Trophoblast cell (in vitro differentiated cells and primary cell): ENCODE measurements around the gene SCAF1.

Source experiments
- DNase-seq, 2 donors: peaks; one replicate each; pipeline ENCODE4 v3.0.0-alpha.2; 2016
- H2AFZ ChIP-seq: 2 replicates; pipeline ENCODE4 v1.6.1; 2013; ENCODE audit warnings: low read length, moderate library complexity, mild to moderate bottlenecking; ENCODE audit not compliant: insufficient read depth, poor library complexity
- H2AK5ac ChIP-seq: 2 replicates; pipeline ENCODE4 v1.6.1; 2013; ENCODE audit warnings: mild to moderate bottlenecking, low read length
- H2BK120ac ChIP-seq: 2 replicates; pipeline ENCODE4 v1.6.1; 2013; ENCODE audit warnings: low read length, mild to moderate bottlenecking, moderate library complexity; ENCODE audit not compliant: insufficient read depth, poor library complexity
- H2BK12ac ChIP-seq: 2 replicates; pipeline ENCODE4 v1.6.1; 2013; ENCODE audit warnings: mild to moderate bottlenecking, low read length, moderate library complexity
- H2BK5ac ChIP-seq: 2 replicates; pipeline ENCODE4 v1.6.1; 2013; ENCODE audit warnings: low read length, low read depth, moderate library complexity, mild to moderate bottlenecking; ENCODE audit not compliant: poor library complexity
- H3K14ac ChIP-seq: 2 replicates; pipeline ENCODE4 v1.6.1; 2013; ENCODE audit warnings: mild to moderate bottlenecking, low read length
- H3K18ac ChIP-seq: 2 replicates; pipeline ENCODE4 v1.6.1; 2013; ENCODE audit warnings: mild to moderate bottlenecking, low read length
- H3K23ac ChIP-seq: 2 replicates; pipeline ENCODE4 v1.6.1; 2013; ENCODE audit warnings: low read length
- H3K27ac ChIP-seq: 2 replicates; pipeline ENCODE4 v1.5.1; 2013; ENCODE audit warnings: low read depth, mild to moderate bottlenecking, inconsistent platforms, low read length, moderate library complexity
- H3K27me3 ChIP-seq: 2 replicates; pipeline ENCODE4 v1.6.1; 2013; ENCODE audit warnings: inconsistent platforms, mild to moderate bottlenecking, low read length, moderate library complexity; ENCODE audit not compliant: insufficient read depth
- H3K36me3 ChIP-seq, 2 experiments: 1 replicate in 1 of 2; 2 replicates in 1 of 2; pipeline ENCODE4 v1.6.1; 2013; ENCODE audit warnings: low read length in 2 of 2, mild to moderate bottlenecking in 2 of 2, moderate library complexity in 1 of 2; ENCODE audit not compliant: insufficient read depth in 2 of 2, control insufficient read depth in 1 of 2
- H3K4ac ChIP-seq: 2 replicates; pipeline ENCODE4 v1.6.1; 2013; ENCODE audit warnings: low read depth, mild to moderate bottlenecking, low read length, moderate library complexity
- H3K4me1 ChIP-seq, 2 experiments: 1 replicate in 1 of 2; 2 replicates in 1 of 2; pipeline ENCODE4 v1.6.1; 2013; ENCODE audit warnings: low read length in 2 of 2, mild to moderate bottlenecking in 2 of 2, moderate library complexity in 1 of 2; ENCODE audit not compliant: insufficient read depth in 2 of 2, control insufficient read depth in 1 of 2
- H3K4me2 ChIP-seq: 2 replicates; pipeline ENCODE4 v1.6.1; 2013; ENCODE audit warnings: inconsistent platforms, mild to moderate bottlenecking, low read length, moderate library complexity
- H3K4me3 ChIP-seq: 2 replicates; pipeline ENCODE4 v1.5.1; 2013; ENCODE audit warnings: mild to moderate bottlenecking, low read depth, low read length, inconsistent platforms
- H3K79me1 ChIP-seq: one replicate; pipeline ENCODE4 v1.6.1; 2013; ENCODE audit warnings: low read length
- H3K79me2 ChIP-seq: 2 replicates; pipeline ENCODE4 v1.6.1; 2013; ENCODE audit warnings: low read length, mild to moderate bottlenecking; ENCODE audit not compliant: control insufficient read depth, insufficient read depth, poor library complexity
- H3K9ac ChIP-seq: 2 replicates; pipeline ENCODE4 v1.6.1; 2013; ENCODE audit warnings: mild to moderate bottlenecking, low read length
- H3K9me3 ChIP-seq: 2 replicates; pipeline ENCODE4 v1.6.1; 2013; ENCODE audit warnings: low read depth, mild to moderate bottlenecking, control low read depth, inconsistent platforms, low read length; ENCODE audit not compliant: insufficient read depth
- H4K12ac ChIP-seq: 2 replicates; pipeline ENCODE4 v1.6.1; 2013; ENCODE audit warnings: low read depth, mild to moderate bottlenecking, low read length, moderate library complexity
- H4K8ac ChIP-seq: 2 replicates; pipeline ENCODE4 v1.6.1; 2013; ENCODE audit warnings: low read depth, mild to moderate bottlenecking, low read length, moderate library complexity
- H4K91ac ChIP-seq: one replicate; pipeline ENCODE4 v1.6.1; 2013; ENCODE audit warnings: low read depth, mild to moderate bottlenecking, low read length, moderate library complexity
- WGBS: extraction: QIAGEN DNeasy Blood & Tissue Kit; methylation state at CpG from one replicate; pipeline ENCODE4 v1.1.7; 2013; ENCODE audit warnings: missing lambda C conversion rate; ENCODE audit not compliant: insufficient read length, insufficient coverage; ENCODE audit errors: extremely low coverage; 5-methylcytosine and 5-hydroxymethylcytosine counted together

Gene SCAF1

GRCh38 chr19:49683814-49684250 is 41.8 kb downstream of the SCAF1 start:
- H3K27me3 ChIP-seq = no peaks in the 10 kb centered on the region
- H3K4me1 ChIP-seq = peaks cover 5 to 10% of the 10 kb centered on the region in 2 experiments
- H2BK12ac ChIP-seq = no peak overlapping the region
- H2AFZ ChIP-seq = no peak overlapping the region
- peaks cover 12% of the 10 kb centered on the region for H3K79me2 ChIP-seq
- H3K79me1 ChIP-seq = no peaks in the 10 kb centered on the region
- H4K91ac ChIP-seq = no peak overlapping the region
- no peak overlapping the region for H4K12ac ChIP-seq
- peaks cover 2% of the 10 kb centered on the region for H3K9me3 ChIP-seq
- H2BK120ac ChIP-seq = no peak overlapping the region
- H3K9ac ChIP-seq = no peak overlapping the region
- no peak overlapping the region for H3K4me3 ChIP-seq
- peaks cover 68 to 71% of the 10 kb centered on the region in 2 experiments for H3K36me3 ChIP-seq
- H3K18ac ChIP-seq = no peak overlapping the region
- no peak overlapping the region for H2AK5ac ChIP-seq
- H3K4ac ChIP-seq = no peak overlapping the region
- no peak overlapping the region for H2BK5ac ChIP-seq
- no peak overlapping the region for H3K23ac ChIP-seq
- no CpG with 5 or more reads among the region's 18 CpGs for WGBS
- H4K8ac ChIP-seq = no peak overlapping the region
- no peak overlapping the region for H3K4me2 ChIP-seq
- no peak overlapping the region for H3K14ac ChIP-seq
- no peak for DNase-seq
- no peak overlapping the region for H3K27ac ChIP-seq

- WGBS = no CpG with 5 or more reads among the region's 35 CpGs
- no peak overlapping the region for H3K4me3 ChIP-seq
- no peak overlapping the region for H3K27ac ChIP-seq
Observed at GRCh38 chr19:49684251-49684982, 42.4 kb downstream of the SCAF1 start.

GRCh38 chr19:49684983-49685553 is 43.1 kb downstream of the SCAF1 start:
- Histone ChIP-seq H3K9me3 (peaks cover 2% of the 10 kb centered on the region), H3K9ac (no peak overlapping the region), H2BK120ac (no peak overlapping the region), H3K36me3 (peaks cover 72% of the 10 kb centered on the region in 2 experiments), H2AFZ (no peak overlapping the region), H4K12ac (no peak overlapping the region), H3K79me1 (peaks cover 2% of the 10 kb centered on the region), H3K23ac (no peak overlapping the region), H4K91ac (no peak overlapping the region), H2AK5ac (no peak overlapping the region), H3K4me3 (no peak overlapping the region), H2BK12ac (no peak overlapping the region), H3K14ac (no peak overlapping the region), H3K27ac (no peak overlapping the region), H3K18ac (no peak overlapping the region), H2BK5ac (no peak overlapping the region), H3K4me2 (no peak overlapping the region), H4K8ac (no peak overlapping the region), H3K79me2 (peaks cover under 1% of the 10 kb centered on the region), H3K4ac (no peak overlapping the region), H3K27me3 (no peaks in the 10 kb centered on the region), H3K4me1 (peaks cover 10 to 13% of the 10 kb centered on the region in 2 experiments)
- no CpG with 5 or more reads among the region's 13 CpGs for WGBS
- no peak for DNase-seq

More at GRCh38 chr19:49684251-49684982, 42.4 kb downstream of the SCAF1 start:
- Histone ChIP-seq H4K8ac (no peak overlapping the region), H3K14ac (no peak overlapping the region), H3K79me2 (peaks cover 7% of the 10 kb centered on the region), H4K12ac (no peak overlapping the region), H3K4ac (no peak overlapping the region), H3K4me1 (peaks cover 5 to 9% of the 10 kb centered on the region in 2 experiments), H3K4me2 (no peak overlapping the region), H3K9me3 (peaks cover 2% of the 10 kb centered on the region), H3K36me3 (peaks cover 72% of the 10 kb centered on the region in 2 experiments), H2BK5ac (no peak overlapping the region), H2AK5ac (no peak overlapping the region), H4K91ac (no peak overlapping the region), H2BK12ac (no peak overlapping the region), H3K23ac (no peak overlapping the region), H3K9ac (no peak overlapping the region), H3K18ac (peak overlapping the region; percentile 44), H2BK120ac (no peak overlapping the region), H3K27me3 (no peaks in the 10 kb centered on the region), H3K79me1 (no peaks in the 10 kb centered on the region), H2AFZ (no peak overlapping the region)
- DNase-seq = no peak

GRCh38 chr19:49685845-49686332 is 43.9 kb downstream of the SCAF1 start:
- H3K79me2 ChIP-seq = no peaks in the 10 kb centered on the region
- WGBS = no CpG with 5 or more reads among the region's 23 CpGs

More at GRCh38 chr19:49685845-49686332, 43.9 kb downstream of the SCAF1 start:
- Histone ChIP-seq H4K91ac (no peak overlapping the region), H3K27ac (no peak overlapping the region), H3K4me1 (peaks cover 8 to 14% of the 10 kb centered on the region in 2 experiments), H3K27me3 (no peaks in the 10 kb centered on the region), H2BK120ac (no peak overlapping the region), H3K36me3 (peaks cover 69 to 70% of the 10 kb centered on the region in 2 experiments), H3K4ac (no peak overlapping the region), H3K14ac (no peak overlapping the region), H3K18ac (no peak overlapping the region), H3K4me3 (no peak overlapping the region), H3K9me3 (peaks cover 2% of the 10 kb centered on the region), H3K79me1 (peaks cover 3% of the 10 kb centered on the region), H2BK12ac (no peak overlapping the region), H3K23ac (no peak overlapping the region), H3K4me2 (no peak overlapping the region), H2AFZ (no peak overlapping the region), H4K8ac (no peak overlapping the region), H2BK5ac (no peak overlapping the region), H4K12ac (no peak overlapping the region), H3K9ac (no peak overlapping the region), H2AK5ac (no peak overlapping the region)
- DNase-seq = no peak
